ENCODE results near the gene SLC16A1.

DNA sequence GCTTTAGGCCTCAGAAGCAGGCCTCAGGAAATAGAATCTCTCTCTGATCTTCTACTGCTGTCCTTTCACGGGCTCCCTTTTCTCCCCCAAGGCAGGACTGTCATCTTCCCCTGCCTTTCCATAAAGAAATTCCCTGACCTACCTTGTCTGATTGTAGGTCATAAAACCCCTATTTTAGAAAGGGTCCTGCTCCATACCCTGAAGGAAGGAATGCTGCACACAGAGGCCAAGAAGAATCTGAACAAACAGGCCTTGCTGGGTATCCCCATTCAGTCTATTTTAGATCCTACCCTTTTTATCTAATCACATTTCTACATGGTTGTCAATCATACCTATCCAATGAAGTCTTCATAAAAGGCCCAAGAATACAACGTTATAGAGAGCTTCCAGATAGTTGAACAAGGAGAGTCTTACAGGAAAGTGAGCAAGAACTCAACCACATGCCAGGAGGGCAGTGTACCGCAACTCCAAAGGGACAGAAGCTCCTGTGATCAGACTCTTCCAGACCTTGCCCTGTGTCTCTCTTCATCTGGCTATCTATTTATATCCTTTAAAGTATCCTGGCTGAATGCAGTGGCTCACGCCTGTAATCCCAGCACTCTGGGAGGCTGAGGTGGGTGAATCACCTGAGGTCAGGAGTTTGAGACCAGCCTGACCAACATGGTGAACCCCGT is 93.1 kb downstream of the SLC16A1 start:
- TF ChIP-seq POLR2AphosphoS5 (IDR thresholded peaks at IDR 0.05; ENCODE audit: insufficient read depth, low read depth, low read length) (no peak), POLR2A (IDR thresholded peaks at IDR 0.05; ENCODE audit: low read depth, low read length) (no peak), MYC (IDR thresholded peaks at IDR 0.05; ENCODE audit: low read depth, low read length) (no peak), EZH2 (IDR thresholded peaks at IDR 0.05; ENCODE audit: borderline replicate concordance, low read depth, low read length, severe bottlenecking) (no peak), FOS (IDR thresholded peaks at IDR 0.05; ENCODE audit: borderline replicate concordance, insufficient read depth, low read length) (no peak), GATA2 (IDR thresholded peaks at IDR 0.05; ENCODE audit: insufficient read depth, insufficient read length, low read depth, low read length) (no peak)
- TF ChIP-seq, protein P1, sequence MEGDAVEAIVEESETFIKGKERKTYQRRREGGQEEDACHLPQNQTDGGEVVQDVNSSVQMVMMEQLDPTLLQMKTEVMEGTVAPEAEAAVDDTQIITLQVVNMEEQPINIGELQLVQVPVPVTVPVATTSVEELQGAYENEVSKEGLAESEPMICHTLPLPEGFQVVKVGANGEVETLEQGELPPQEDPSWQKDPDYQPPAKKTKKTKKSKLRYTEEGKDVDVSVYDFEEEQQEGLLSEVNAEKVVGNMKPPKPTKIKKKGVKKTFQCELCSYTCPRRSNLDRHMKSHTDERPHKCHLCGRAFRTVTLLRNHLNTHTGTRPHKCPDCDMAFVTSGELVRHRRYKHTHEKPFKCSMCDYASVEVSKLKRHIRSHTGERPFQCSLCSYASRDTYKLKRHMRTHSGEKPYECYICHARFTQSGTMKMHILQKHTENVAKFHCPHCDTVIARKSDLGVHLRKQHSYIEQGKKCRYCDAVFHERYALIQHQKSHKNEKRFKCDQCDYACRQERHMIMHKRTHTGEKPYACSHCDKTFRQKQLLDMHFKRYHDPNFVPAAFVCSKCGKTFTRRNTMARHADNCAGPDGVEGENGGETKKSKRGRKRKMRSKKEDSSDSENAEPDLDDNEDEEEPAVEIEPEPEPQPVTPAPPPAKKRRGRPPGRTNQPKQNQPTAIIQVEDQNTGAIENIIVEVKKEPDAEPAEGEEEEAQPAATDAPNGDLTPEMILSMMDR (IDR thresholded peaks at IDR 0.05; ENCODE audit: extremely low read depth in 1 of 2, insufficient read depth in 1 of 2, low read depth in 1 of 2, low read length in 2 of 2), result no peak

All from endothelial cell of umbilical vein (primary cell).